HEK293 (cell line): ENCODE data around the gene SERINC5.

ENCODE experiments used
- CTCF ChIA-PET: fragments of 350-600 bp; formaldehyde crosslinking; extraction: SDS; loops from one replicate; lab custom pipeline; 2021; ENCODE audit warnings: antibody characterized with exemption; lab: Yijun Ruan, JAX
- POLR2A ChIA-PET: fragments of 300-600 bp; formaldehyde crosslinking; extraction: SDS; loops from one replicate; lab custom pipeline; 2020; ENCODE audit warnings: antibody characterized with exemption, inconsistent platforms; lab: Yijun Ruan, JAX
- H3K27ac ChIP-seq: fragments of 200-500 bp; sonication (Bioruptor generic); 2 replicates; pipeline ENCODE4 v1.5.1; 2014; ENCODE audit warnings: low read depth, low read length, control low read depth, inconsistent platforms; ENCODE audit errors: extremely low read depth
- H3K36me3 ChIP-seq, 2 experiments: fragments of 200-500 bp in 1 of 2; sonication (Bioruptor generic) in 1 of 2; 1 replicate in 1 of 2; 2 replicates in 1 of 2; pipeline ENCODE4 v1.5.1; 2014 to 2017; ENCODE audit warnings: inconsistent platforms in 2 of 2, low read length in 2 of 2; ENCODE audit not compliant: control insufficient read depth in 2 of 2, insufficient read depth in 1 of 2
- H3K4me1 ChIP-seq: fragments of 200-500 bp; sonication (Bioruptor generic); 2 replicates; pipeline ENCODE4 v1.5.1; 2014; ENCODE audit warnings: mild to moderate bottlenecking, low read length, inconsistent platforms; ENCODE audit not compliant: control insufficient read depth, insufficient read depth
- H3K4me3 ChIP-seq: 2 replicates; pipeline ENCODE4 v1.5.1; 2011; ENCODE audit warnings: low read depth, mild to moderate bottlenecking, control low read depth, low read length, moderate library complexity
- H3K9me3 ChIP-seq: fragments of 200-500 bp; sonication (Bioruptor generic); 2 replicates; pipeline ENCODE4 v1.5.1; 2014; ENCODE audit warnings: low read depth, low read length, inconsistent platforms; ENCODE audit not compliant: control insufficient read depth, insufficient read depth
- BCL11B ChIP-seq: fragments of 450-650 bp; formaldehyde crosslinking; IDR thresholded peaks from 2 replicates; pipeline ENCODE4 v1.5.1; 2016; ENCODE audit warnings: low read depth, missing biosample characterization, missing genetic modification characterization
- GLIS2 ChIP-seq: fragments of 450-650 bp; formaldehyde crosslinking; IDR thresholded peaks from 2 replicates; pipeline ENCODE4 v1.5.1; 2016; ENCODE audit warnings: missing biosample characterization, missing genetic modification characterization
- OSR2 ChIP-seq: fragments of 450-650 bp; formaldehyde crosslinking; IDR thresholded peaks from 2 replicates; pipeline ENCODE4 v1.5.1; 2016; ENCODE audit warnings: missing biosample characterization, missing genetic modification characterization
- PRDM2 ChIP-seq: fragments of 450-650 bp; formaldehyde crosslinking; IDR thresholded peaks from 2 replicates; pipeline ENCODE4 v1.5.1; 2016; ENCODE audit warnings: missing biosample characterization, missing genetic modification characterization, borderline replicate concordance
- WT1 ChIP-seq: fragments of 450-650 bp; formaldehyde crosslinking; IDR thresholded peaks from 2 replicates; pipeline ENCODE4 v1.5.1; 2016; ENCODE audit warnings: missing biosample characterization, missing genetic modification characterization
- ZBTB8A ChIP-seq: fragments of 450-650 bp; formaldehyde crosslinking; IDR thresholded peaks from 2 replicates; pipeline ENCODE4 v1.5.1; 2016; ENCODE audit warnings: missing biosample characterization, missing genetic modification characterization
- ZFP69B ChIP-seq: fragments of 450-650 bp; formaldehyde crosslinking; IDR thresholded peaks from 2 replicates; pipeline ENCODE4 v1.5.1; 2016; ENCODE audit warnings: missing biosample characterization, missing genetic modification characterization
- ZNF132 ChIP-seq: fragments of 450-650 bp; formaldehyde crosslinking; IDR thresholded peaks from 2 replicates; pipeline ENCODE4 v1.5.1; 2017; ENCODE audit warnings: missing biosample characterization, missing genetic modification characterization, borderline replicate concordance
- ZNF140 ChIP-seq: fragments of 450-650 bp; formaldehyde crosslinking; IDR thresholded peaks from 2 replicates; pipeline ENCODE4 v1.5.1; 2016; ENCODE audit warnings: missing biosample characterization, missing genetic modification characterization
- ZNF184 ChIP-seq: fragments of 450-650 bp; IDR thresholded peaks from 2 replicates; pipeline ENCODE4 v1.5.1; 2018; ENCODE audit warnings: missing biosample characterization, mild to moderate bottlenecking, missing genetic modification characterization
- ZNF324 ChIP-seq: fragments of 450-650 bp; formaldehyde crosslinking; IDR thresholded peaks from 2 replicates; pipeline ENCODE4 v1.5.1; 2016; ENCODE audit warnings: missing biosample characterization, missing genetic modification characterization
- ZNF341 ChIP-seq: fragments of 450-650 bp; formaldehyde crosslinking; IDR thresholded peaks from 2 replicates; pipeline ENCODE4; 2016; ENCODE audit warnings: low read depth, missing biosample characterization, missing genetic modification characterization
- ZNF394 ChIP-seq: fragments of 450-650 bp; formaldehyde crosslinking; IDR thresholded peaks from 2 replicates; pipeline ENCODE4 v1.5.1; 2016; ENCODE audit warnings: missing biosample characterization, missing genetic modification characterization, mild to moderate bottlenecking, moderate library complexity, borderline replicate concordance
- ZNF473 ChIP-seq: fragments of 450-650 bp; formaldehyde crosslinking; IDR thresholded peaks from 2 replicates; pipeline ENCODE4 v1.5.1; 2017; ENCODE audit warnings: missing biosample characterization, missing genetic modification characterization
- ZNF544 ChIP-seq: fragments of 450-650 bp; formaldehyde crosslinking; IDR thresholded peaks from 2 replicates; pipeline ENCODE4 v1.5.0; 2017; ENCODE audit warnings: missing biosample characterization, missing genetic modification characterization
- ZNF571 ChIP-seq: fragments of 450-650 bp; formaldehyde crosslinking; IDR thresholded peaks from 2 replicates; pipeline ENCODE4 v1.5.0; 2017; ENCODE audit warnings: missing biosample characterization, missing genetic modification characterization
- ZNF623 ChIP-seq: fragments of 450-650 bp; formaldehyde crosslinking; IDR thresholded peaks from 2 replicates; pipeline ENCODE4 v1.5.1; 2016; ENCODE audit warnings: missing biosample characterization, missing genetic modification characterization
- ZNF654 ChIP-seq: fragments of 450-650 bp; formaldehyde crosslinking; IDR thresholded peaks from 2 replicates; pipeline ENCODE4 v1.5.1; 2016; ENCODE audit warnings: low read depth, missing biosample characterization, missing genetic modification characterization
- ZNF660 ChIP-seq: fragments of 450-650 bp; IDR thresholded peaks from 2 replicates; pipeline ENCODE4 v1.5.1; 2018; ENCODE audit warnings: missing biosample characterization, mild to moderate bottlenecking, missing genetic modification characterization
- ZNF701 ChIP-seq: fragments of 450-650 bp; formaldehyde crosslinking; IDR thresholded peaks from 2 replicates; pipeline ENCODE4 v1.5.1; 2016; ENCODE audit warnings: missing biosample characterization, missing genetic modification characterization
- ZNF785 ChIP-seq: fragments of 450-650 bp; formaldehyde crosslinking; IDR thresholded peaks from 2 replicates; pipeline ENCODE4 v1.5.1; 2016; ENCODE audit warnings: missing biosample characterization, missing genetic modification characterization
- TF ChIP-seq, protein P1 (sequence below): fragments of 450-650 bp; formaldehyde crosslinking; IDR thresholded peaks from 2 replicates; pipeline ENCODE4 v1.5.1; 2016; ENCODE audit warnings: missing biosample characterization, missing genetic modification characterization

Gene SERINC5

DNA sequence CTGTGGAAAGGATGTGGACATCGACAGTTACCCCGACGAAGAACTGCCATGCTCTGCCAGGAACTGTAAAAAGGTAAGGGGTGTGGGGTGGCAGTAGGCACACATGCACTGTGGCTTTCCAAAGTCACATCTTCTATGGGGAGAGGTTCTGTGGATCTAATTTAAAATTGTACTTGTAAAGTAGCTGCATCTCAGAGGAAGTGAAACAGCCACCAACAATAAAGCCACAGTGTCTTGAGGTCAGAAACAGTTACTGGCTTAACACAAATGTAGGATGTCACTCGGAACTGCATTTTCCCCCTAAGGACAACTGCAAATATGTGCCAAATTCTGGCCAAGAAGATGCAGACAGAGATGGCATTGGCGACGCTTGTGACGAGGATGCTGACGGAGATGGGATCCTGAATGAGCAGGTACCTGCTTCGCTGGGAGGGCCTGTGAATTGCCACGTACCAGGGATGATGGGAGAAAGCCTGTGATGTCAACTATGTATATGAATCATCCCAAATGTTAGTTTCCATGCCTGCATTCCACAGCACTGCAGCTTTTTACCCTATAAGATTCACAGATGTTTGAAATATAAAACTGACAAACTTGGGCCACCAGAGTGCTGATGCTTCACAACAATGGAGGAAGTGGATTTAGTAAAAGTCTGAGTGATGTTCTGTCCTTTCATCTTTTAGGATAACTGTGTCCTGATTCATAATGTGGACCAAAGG is 185.4 kb downstream of the SERINC5 start:
- no peaks in the 10 kb centered on the region for H3K4me1 ChIP-seq
- no peaks in the 10 kb centered on the region for H3K36me3 ChIP-seq
- no peaks in the 10 kb centered on the region for H3K9me3 ChIP-seq
- ChIA-PET POLR2A (no interaction called here), CTCF (interaction anchor here (0.5 kb wide), 1 partner anchor 611 kb away, joined by 4 read pairs; no protein-coding TSS in a partner anchor)
- no peak overlapping the region for H3K4me3 ChIP-seq
- H3K27ac ChIP-seq, result no peak overlapping the region
- TF ChIP-seq ZNF394 (tag by site-specific recombination) (no peak), GLIS2 (tag by site-specific recombination) (no peak), BCL11B (tag by site-specific recombination) (no peak)
- TF ChIP-seq, protein P1, sequence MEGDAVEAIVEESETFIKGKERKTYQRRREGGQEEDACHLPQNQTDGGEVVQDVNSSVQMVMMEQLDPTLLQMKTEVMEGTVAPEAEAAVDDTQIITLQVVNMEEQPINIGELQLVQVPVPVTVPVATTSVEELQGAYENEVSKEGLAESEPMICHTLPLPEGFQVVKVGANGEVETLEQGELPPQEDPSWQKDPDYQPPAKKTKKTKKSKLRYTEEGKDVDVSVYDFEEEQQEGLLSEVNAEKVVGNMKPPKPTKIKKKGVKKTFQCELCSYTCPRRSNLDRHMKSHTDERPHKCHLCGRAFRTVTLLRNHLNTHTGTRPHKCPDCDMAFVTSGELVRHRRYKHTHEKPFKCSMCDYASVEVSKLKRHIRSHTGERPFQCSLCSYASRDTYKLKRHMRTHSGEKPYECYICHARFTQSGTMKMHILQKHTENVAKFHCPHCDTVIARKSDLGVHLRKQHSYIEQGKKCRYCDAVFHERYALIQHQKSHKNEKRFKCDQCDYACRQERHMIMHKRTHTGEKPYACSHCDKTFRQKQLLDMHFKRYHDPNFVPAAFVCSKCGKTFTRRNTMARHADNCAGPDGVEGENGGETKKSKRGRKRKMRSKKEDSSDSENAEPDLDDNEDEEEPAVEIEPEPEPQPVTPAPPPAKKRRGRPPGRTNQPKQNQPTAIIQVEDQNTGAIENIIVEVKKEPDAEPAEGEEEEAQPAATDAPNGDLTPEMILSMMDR (tag by site-specific recombination), result no peak

DNA sequence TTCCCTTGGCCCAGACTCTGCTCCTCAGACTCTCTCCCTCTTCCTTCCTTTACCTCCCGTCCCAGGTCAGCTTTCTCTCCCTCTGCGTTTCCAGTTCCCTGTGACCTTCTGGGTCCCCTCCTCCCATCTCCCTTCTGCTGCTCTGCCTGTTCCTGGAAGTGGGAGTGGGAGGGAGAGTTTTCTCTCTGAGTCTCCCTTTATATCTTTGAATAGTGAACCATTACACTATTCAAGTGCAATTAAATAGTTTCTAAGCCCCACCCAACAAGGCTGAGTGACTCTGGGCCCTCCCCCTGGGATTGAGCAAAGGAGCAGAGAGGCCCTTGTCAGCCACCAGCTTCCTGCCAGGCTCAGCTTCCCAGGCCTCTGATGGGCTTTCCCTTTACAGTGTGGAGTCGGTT is 185.9 kb downstream of the SERINC5 start:
- POLR2A ChIA-PET, result no interaction called here
- Histone ChIP-seq H3K27ac (no peak overlapping the region), H3K4me3 (no peak overlapping the region)

More for the DNA sequence above, 185.9 kb downstream of the SERINC5 start:
- CTCF ChIA-PET, result interaction anchor here (0.5 to 0.7 kb wide), 2 partner anchors 9 to 611 kb away, joined by 3 to 4 read pairs; no protein-coding TSS in a partner anchor
- H3K4me1 ChIP-seq, result no peaks in the 10 kb centered on the region
- no peaks in the 10 kb centered on the region for H3K36me3 ChIP-seq
- H3K9me3 ChIP-seq, result no peaks in the 10 kb centered on the region
- TF ChIP-seq ZNF132 (tag by site-specific recombination) (no peak), ZNF654 (tag by site-specific recombination) (no peak), ZNF571 (tag by site-specific recombination) (no peak), ZNF184 (no peak), ZNF660 (tag by site-specific recombination) (no peak), ZNF701 (no peak), ZFP69B (no peak), ZNF785 (no peak), ZBTB8A (tag by site-specific recombination) (no peak), ZNF623 (tag by site-specific recombination) (no peak), ZNF324 (tag by site-specific recombination) (no peak), ZNF341 (tag by site-specific recombination) (no peak), ZNF473 (no peak), ZNF140 (tag by site-specific recombination) (no peak), OSR2 (tag by site-specific recombination) (no peak), WT1 (tag by site-specific recombination) (no peak), ZNF544 (tag by site-specific recombination) (no peak), PRDM2 (tag by site-specific recombination) (no peak)
